Activated CD8-positive, alpha-beta memory T cell treated with anti-CD3 and anti-CD28 coated beads, Interleukin-2, amount 50 U/mL, for 24 hours (primary cell): ENCODE data around the gene USP47.

Source experiments
- DNase-seq: peaks from one replicate; pipeline ENCODE4 v3.0.0-alpha.2; 2020; ENCODE audit errors: extremely low read depth

The USP47 gene

DNA sequence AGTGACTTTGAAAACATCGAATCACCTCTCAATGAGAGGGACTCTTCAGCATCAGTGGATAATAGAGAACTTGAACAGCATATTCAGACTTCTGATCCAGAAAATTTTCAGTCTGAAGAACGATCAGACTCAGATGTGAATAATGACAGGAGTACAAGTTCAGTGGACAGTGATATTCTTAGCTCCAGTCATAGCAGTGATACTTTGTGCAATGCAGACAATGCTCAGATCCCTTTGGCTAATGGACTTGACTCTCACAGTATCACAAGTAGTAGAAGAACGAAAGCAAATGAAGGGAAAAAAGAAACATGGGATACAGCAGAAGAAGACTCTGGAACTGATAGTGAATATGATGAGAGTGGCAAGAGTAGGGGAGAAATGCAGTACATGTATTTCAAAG is 100.9 kb downstream of the USP47 start:
- DNase-seq: no peak

GRCh38 chr11:11944444-11944843 is 102.7 kb downstream of the USP47 start:
- no peak for DNase-seq

DNA sequence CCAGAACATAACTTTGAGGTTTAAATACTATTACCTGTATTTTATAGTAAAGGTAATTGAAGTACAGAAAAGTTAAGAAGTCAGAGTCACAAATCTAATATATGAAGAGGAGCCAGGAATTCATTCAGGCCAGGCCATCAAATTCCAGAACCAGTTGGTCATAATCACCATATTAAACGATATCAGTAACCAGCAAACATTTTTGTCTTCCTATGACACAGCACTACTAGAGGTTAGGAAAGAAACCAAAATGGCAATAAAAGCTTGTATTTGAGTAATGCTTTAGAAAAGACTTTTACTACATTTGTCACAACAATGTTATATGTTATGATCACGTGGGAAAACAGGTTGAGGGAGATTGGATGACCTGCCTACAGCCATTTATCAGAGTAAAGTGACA is 104.4 kb downstream of the USP47 start:
- no peak for DNase-seq

- no peak for DNase-seq
These were observed 105.1 kb downstream of the USP47 start for GRCh38 chr11:11946878-11947277.

GRCh38 chr11:11947825-11948224 is 106.1 kb downstream of the USP47 start:
- no peak for DNase-seq

GRCh38 chr11:11948242-11948947 is 106.6 kb downstream of the USP47 start:
- no peak for DNase-seq

DNA sequence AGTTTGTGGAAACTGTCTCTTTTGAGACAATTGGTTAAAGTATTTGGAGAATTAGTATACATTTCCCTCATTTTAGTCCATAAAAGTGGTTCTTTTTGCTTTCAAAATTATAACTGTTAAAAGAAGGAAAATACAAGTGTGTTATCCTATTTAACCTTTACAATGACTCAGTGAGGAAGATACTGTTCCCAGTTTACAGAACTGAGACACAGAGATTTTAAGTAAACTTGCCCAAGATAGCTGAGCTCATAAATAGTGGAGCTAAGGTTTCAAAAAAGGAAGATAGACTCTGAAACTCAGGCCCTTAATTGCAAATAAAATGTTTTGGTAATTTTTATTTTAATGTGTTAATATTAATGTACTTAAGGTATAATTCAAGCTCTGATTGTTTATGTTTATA is 107.7 kb downstream of the USP47 start:
- no peak for DNase-seq

- no peak for DNase-seq
These were observed 110.3 kb downstream of the USP47 start for GRCh38 chr11:11952036-11952435.

- no peak for DNase-seq
These were observed 114.2 kb downstream of the USP47 start for GRCh38 chr11:11956006-11956405.

GRCh38 chr11:11958403-11959231 is 116.8 kb downstream of the USP47 start:
- DNase-seq: no peak

DNA sequence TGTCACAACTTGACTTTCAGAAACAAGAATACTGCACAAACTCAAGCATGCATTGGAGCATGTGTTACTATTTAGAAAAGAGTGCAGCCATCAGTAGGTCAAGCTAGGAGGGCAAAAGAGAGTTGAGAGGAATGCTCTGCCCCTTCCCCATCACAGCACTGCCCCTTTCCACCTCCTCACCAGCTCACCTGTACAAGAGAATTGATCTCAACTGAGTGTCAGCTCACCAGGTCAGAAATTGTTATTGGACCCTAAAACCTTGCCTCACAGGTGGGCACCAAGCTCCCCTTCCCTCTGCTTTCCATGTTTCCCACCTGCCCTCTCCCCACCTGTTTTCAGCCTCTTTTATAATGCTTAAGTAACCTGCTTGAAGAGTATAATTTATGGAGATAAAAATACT is 117.8 kb downstream of the USP47 start:
- DNase-seq: no peak

- DNase-seq: no peak
These were observed 118.9 kb downstream of the USP47 start for GRCh38 chr11:11960687-11961086.

GRCh38 chr11:11961399-11962028 is 119.7 kb downstream of the USP47 start:
- no peak for DNase-seq

DNA sequence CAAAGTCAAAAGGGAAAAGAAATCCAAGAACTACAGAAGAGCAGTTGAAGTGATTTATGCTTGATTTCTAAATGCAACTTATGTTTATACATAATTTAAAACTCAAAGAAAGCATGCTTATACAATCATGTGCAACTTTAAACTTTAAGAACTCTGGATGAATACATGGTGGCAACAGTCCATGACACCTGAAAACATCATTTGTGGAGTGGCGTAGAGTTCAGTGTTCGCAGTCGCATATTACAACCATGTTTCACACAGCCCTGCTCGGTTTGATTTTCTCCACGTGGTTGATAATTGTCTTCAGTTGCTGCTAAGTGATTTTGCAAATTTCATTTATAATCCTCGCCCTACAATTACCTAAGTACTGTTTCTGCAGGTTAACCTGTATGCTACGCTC is 121.3 kb downstream of the USP47 start:
- DNase-seq: no peak

- no peak for DNase-seq
These were observed 122.3 kb downstream of the USP47 start for GRCh38 chr11:11963842-11964773.

GRCh38 chr11:11964774-11965150 is 123.0 kb downstream of the USP47 start:
- no peak for DNase-seq

- DNase-seq: no peak
These were observed 123.4 kb downstream of the USP47 start for GRCh38 chr11:11965192-11965591.

DNA sequence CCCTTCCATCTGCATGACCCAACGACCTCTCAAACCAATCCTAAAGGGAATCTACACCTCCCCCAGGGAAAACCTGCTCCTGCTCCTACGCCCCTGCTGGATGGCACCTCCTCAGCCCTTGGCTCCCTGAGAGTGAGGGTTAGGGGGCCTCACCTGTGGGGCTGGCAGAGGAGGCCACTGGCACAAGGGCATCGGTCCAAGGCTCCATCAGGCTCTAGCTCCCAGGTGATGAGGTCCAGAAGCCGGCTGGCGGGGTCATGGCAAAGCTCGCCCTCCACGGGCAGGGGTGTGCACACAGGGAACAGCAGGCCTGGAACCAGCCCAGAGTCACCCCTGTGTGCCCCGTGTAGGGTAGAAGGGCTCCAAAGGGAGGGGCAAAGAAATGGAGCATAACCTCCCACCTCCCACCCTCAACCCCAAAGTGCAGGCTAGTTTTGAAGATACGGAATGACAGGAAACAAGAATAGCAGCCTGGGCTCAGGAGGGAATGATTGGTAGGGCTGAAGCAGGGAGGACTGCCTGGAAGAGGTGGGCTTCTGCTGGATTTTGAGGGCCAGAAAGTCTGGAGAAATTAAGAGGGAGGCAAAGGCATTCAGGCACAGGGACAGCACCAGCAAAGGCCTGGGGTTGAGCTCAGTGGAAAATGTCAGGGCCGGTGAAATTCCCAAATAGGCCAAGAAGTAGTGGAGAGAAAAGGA is 124.0 kb downstream of the USP47 start:
- DNase-seq: no peak

DNA sequence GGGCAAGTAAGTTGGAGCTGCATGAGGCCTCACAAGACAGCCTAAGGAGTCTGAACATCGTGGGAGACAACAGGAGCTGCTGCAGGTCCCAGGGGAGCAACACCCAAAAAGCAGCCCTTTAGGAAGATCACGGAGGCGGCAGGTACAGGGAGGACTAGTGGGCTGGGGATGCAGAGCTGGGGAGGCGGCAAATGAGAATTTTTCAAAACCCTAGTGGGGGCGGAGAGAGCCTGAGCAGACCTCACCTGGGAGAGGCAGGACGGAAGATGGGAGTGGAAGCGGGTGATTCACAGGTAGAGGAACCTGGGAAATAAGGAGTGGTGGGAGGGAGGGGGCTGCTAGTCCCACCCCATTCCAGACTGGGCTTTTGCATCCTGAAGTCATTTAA is 124.6 kb downstream of the USP47 start:
- no peak for DNase-seq

- DNase-seq: peak; percentile 46
These were observed 125.3 kb downstream of the USP47 start for GRCh38 chr11:11966826-11967668.
